IPS DF 19.7 (cell line): ENCODE results near the gene KRT27.
"Not testable (repeated sequence)": the region's sequence is repeated elsewhere in the genome, so short reads cannot be mapped to it uniquely, and the experiment has no call there.

Experiments used
- DNase-seq: peaks from one replicate; pipeline ENCODE4 v3.0.0-alpha.2; 2013; ENCODE audit warnings: low read depth, low spot score

The KRT27 gene, protein sequence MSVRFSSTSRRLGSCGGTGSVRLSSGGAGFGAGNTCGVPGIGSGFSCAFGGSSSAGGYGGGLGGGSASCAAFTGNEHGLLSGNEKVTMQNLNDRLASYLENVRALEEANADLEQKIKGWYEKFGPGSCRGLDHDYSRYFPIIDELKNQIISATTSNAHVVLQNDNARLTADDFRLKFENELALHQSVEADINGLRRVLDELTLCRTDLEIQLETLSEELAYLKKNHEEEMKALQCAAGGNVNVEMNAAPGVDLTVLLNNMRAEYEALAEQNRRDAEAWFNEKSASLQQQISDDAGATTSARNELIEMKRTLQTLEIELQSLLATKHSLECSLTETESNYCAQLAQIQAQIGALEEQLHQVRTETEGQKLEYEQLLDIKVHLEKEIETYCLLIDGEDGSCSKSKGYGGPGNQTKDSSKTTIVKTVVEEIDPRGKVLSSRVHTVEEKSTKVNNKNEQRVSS

DNA sequence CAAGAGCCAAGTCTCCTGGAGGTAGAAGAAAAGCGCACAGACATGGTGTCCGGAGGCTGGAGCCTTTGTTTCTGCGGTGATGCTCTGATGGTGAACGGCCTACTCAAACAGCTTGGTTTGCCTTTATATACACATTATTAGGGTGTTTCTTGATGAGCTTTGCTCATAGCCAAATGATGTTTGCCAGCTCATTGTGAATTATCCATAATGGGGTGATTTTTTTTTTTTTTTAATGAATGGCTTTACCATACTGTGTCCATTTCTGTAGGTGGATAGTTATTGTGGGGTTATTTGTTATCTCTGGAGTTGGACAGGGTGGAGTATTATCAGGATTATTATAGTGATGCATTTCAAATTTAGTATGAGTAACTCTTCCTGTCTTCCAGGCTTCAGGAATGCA, at the start of gene KRT27:
TSS of gene KRT27 (minus strand) at position 101 of the 400 bp plus-strand sequence. CDS start at position 44, 57 bp downstream.
- no peak for DNase-seq

DNA sequence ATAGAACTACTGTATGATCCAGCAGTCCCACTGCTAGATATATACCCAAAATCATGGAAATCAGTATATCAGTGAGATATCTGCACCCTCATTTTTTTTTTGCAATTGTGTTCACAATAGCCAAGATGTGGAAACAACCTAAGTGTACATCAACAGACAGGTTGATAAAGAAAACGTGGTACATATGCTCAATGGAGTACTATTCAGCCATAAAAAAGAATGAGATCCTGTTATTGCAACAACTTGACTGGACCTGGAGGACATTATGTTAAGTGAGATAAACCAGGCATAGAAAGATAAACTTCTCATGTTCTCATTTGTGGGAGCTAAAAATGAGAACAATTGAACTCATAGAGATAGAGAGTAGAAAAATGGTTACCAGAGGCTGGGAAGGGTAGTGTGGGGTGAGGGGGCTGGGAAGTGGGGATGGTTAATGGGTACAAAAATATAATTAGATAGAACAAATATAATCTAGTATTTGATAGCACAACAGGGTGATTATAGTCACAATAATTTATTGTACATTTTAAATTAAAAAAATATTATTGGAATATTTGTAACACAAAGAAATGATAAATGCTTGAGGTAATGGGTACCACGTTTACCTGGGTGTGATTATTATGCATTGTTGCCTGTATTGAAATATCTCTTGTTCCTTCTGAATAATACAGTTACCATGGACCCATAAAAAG, 47.9 kb upstream of the KRT27 start:
- no peak for DNase-seq

DNA sequence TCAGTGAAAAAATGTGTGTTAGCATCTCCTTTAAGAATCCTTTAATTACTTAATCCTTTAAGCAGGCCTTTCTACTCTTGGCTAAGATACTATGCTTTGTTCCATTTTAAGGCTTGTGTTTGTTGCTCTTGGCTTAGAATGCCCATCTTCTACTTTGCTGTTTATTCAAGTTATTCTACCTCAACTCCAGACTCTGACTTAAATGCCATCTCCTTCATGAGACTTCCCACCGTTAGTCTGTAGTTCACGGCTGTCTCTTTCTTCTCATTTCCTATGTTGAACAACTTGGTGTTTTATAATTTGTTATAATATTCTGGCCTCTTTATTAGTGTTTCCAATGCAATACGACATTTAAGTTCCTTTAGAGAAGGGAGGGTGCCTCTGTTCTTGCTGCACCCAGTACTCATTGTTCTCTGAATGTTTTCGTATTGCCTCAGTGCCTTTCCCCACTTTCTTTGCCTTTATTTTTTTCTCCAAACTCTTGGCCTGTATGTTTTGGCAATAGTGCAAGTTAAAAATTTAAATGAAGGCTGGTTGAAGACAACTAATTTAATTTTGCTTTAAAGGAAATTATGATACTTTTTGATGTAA, 46.2 kb upstream of the KRT27 start:
- DNase-seq, result no peak

DNA sequence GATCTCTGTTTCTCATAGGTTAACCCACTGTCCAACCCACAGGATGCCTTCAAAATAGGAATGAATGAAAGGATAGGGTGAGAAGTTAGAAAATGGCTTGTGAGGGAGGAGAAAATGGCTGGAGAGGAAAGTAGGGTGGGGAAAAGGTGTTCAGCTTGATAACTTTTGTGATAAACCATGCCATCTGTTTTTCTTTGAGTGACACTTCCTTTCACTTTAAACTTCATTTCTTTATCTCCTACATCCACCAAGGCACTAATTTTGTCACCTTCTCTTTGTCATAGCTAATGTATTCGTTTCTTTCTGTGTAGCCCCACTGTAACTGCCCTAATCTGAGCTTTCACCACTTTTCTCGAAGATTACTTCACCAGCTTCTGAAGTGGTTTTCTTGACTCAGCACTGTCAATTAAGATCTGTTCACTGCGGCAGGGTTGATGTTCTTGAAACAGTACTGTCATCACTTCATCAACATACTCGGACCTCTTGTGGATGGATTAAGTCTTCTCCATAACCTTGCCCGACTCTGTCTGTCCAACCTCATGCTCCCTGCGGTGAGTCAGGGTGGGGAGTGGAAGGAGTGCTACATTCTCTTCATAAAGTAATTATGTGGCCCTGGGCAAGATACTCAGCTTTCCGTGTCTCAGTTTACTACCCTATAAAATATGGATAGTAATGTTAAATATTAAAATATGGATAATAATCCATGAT, 45.5 kb upstream of the KRT27 start:
- DNase-seq, result no peak

DNA sequence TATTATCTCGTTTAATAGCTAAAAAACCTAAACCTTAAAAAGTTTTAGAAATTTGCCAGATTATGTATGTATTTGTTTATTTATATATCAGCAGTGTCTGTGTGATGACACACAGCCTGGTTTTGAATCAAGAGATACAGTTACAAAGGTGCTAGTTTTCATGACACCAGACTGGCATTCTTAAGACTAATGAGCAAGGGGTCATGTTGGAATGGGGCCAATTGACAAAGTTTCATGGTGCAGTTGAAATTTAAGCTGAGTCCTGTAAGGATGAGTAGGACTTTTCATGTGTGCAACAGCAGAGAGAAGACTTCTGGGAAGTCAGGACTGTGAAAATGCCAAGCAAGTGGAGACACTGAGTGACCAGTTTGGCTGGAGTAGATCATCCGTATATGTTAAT, 43.2 kb upstream of the KRT27 start:
- DNase-seq, result no peak

DNA sequence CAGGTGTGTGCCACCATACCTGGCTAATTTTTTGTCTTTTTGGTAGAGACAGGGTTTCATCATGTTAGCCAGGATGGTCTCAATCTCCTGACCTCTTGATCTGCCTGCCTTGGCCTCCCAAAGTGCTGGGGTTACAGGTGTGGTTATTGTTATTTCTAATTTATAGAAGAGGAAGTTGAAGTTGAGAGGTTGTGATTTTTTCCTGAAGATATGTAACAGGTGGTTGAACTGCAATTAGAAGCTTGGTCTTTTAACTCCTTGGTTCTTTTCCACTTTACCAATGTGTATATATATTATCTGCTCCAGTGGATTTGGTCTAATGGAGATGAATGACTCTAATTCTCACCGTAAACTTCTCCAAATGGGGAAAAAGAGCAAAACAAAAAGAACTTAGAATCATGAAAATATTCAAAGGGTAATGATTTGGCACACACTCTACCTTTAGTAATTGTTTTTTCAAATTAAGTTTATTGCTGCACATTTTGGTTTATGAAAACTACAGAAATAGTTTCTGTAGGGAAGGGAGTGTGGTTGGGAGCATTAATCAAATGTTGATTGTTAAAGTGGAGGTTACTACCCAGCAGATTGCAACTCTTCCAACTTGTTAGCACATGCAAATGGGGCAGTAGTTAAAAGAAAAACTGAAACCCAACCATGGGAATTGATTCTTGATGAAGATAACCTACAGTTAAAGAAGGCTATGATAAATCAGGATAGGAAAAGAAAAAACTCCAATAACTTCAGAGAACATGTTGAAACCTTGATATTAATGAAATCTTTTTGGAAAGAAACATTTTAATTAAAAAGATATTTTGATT, 41.9 kb upstream of the KRT27 start:
- no peak for DNase-seq

DNA sequence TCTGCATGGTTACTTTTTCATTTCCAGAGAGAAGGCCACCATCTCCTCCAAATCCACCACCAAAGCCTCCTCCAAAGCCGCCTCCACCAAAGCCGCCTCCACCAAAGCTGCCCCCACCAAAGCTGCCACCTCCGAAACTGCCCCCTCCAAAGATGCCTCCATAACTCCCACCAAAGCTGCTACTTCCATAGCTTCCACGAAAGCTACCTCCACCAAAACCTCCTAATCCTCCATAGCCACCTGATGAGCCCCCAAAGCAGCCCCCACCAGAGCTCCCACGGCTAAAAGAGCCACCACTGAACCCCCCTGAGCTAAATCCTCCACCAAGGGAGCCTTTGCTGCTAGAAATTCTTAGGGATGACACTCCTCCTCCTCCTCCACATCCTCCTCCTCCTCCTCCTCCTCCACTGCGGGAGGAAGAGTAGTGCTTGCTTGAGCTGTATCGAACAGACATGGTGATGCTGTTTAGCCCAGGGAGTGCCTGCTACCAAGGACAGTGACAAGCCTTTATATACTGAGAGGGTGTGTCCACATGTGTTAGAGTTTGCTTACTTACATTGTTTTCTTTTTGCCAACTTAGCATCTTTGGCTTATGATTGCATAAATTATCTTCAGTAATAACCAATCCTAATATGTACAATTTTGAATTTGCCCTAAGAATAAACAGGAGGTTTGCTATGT, 39.9 kb upstream of the KRT27 start, which contains the start of gene KRT10:
TSS of gene KRT10 (minus strand) at position 483 of the 681 bp plus-strand sequence. CDS start at position 454, 29 bp downstream.
- no peak for DNase-seq

DNA sequence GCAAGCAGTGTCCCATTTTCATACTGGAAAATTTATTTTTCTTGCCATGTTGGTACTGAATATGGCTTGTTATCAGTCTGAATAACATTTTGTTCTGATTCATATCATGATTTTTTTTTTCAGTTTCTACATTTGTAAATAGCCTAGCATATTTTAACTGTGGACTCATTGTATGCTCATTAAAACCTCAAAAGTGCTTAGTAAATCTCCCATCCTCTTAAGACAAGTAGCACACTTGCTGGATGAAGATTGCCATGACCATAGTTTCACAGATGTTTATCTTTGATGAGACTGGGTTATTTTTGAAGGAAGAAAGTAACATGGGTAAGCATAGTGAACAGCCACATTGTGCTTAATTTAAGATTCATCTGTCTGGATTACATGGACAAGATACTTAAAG, 39.2 kb upstream of the KRT27 start:
- DNase-seq, result no peak

DNA sequence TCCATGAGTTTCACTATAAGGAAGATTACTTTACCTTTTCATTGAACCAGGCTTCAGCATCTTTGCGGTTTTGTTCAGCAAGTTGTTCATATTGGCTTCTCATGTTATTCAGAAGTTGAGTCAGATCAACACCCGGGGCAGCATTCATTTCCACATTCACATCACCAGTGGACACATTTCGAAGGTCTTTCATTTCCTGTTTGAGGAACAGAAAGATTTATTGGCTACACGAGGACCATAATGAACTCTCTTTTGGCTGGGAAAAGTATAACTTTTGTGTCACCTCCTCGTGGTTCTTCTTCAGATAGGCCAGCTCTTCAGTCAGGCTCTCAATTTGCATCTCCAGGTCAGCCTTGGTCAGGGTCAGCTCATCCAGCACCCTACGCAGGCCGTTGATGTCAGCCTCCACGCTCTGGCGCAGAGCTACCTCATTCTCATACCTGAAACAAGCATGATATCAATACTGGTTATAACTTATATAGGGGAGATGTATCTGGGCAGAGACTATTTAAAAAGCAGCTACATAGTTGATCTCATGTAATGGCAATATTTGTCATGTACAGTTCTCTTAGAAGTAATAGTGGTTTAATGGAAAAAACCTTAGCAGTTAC, 38.0 kb upstream of the KRT27 start:
- DNase-seq, result no peak

DNA sequence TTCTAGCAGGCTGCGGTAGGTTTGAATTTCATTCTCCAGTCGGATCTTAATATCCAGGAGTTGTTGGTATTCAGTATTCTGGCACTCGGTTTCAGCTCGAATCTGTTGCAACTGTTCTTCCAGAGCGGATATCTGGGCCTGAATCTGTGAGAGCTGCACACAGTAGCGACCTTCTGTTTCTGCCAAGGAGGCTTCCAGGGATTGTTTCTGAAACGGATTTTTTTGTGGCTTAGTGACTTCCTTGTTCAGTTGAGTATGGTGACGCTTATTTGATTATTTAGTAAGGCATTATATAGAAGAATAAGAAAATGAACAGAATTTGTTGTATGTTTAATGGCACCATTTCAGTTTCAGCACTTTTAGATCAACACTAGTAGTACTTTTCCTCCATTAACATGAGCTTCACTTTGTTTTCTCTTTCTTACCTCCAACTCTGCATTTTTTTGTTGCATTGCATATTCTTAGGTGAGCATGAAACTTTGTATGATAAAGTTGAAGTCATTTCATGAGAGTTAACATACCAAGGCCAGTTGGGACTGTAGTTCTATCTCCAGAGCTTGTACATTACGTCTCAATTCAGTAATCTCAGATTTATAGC, 37.3 kb upstream of the KRT27 start:
- no peak for DNase-seq

DNA sequence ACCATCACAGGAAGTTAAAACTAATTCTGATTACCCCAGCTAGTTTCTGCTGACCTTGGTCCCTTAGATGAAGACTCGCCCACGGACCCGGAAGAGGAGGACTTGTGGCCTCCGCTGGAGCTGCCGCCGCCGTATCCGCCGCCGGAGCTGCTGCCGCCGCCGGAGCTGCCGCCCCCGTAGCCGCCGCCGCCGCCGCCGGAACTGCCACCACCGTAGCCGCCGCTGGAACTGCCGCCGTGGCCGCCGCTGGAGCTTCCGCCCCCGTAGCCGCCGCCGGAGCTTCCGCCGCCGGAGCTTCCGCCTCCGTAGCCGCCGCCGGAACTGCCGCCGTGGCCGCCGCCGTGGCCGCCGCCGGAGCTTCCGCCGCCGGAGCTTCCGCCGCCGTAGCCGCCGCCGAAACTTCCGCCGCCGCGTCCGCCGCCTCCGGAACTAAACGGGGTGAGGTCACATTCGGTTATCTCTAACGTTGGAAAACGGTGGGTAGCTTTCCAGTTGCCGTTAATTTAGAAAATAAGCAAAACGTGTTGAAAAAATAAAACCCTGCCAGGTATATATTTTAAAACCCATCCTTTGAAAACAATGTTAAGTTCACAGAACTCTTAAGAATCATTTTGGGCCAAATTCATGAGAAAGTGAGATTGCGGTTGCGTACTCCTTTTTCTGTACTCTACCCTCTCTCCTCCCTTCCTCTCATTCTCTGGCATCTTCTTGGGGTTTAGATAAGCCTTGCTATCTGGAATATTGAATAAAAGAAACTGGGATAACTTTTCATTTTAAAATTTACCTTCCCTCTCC, 36.6 kb upstream of the KRT27 start:
- no peak for DNase-seq

DNA sequence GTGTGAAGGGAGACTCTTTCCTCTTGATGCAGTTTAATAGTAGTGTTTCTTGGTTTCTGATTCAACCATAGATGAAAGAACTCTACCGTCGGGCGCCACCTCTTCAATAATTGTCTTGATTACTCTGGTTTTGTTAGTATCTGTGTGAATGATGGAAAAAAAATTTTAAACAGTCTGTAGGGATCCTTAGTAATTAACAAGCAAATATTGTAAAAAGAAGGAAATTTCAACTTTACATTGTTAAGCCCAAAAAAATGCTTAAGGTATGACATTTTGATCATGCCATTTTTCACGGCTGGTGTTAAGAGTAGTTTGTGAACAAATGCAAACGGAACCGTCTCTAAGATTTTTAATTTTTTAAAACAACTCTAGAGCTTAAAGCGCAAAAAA, 36.0 kb upstream of the KRT27 start:
- DNase-seq, result no peak

DNA sequence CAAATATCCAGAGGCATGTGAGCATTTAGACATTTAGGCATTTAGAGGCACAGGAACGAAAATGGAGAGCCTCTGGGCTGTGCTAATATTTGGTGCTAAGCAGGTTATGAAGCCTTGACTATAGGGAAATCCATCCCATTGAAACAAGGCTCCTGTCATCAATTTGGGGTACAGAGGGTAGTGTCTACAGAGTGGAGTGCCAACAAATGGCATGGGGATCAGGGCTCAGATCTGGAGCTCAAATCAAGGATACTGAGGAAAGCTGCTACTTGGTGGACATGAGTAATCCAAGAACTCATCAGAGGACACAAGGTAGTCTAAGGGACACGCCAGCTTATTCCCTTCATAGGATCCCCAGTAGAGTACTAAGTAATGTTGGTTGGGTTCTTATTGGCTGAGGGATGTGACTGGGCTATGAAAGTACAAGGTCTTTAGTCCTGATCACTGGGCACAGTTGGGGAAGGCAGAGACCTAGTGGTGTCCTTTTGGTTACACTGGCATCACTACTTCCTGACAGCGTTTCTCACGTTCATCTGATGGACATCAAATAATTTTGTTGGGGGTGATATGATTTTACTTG, 34.8 kb upstream of the KRT27 start:
- no peak for DNase-seq

DNA sequence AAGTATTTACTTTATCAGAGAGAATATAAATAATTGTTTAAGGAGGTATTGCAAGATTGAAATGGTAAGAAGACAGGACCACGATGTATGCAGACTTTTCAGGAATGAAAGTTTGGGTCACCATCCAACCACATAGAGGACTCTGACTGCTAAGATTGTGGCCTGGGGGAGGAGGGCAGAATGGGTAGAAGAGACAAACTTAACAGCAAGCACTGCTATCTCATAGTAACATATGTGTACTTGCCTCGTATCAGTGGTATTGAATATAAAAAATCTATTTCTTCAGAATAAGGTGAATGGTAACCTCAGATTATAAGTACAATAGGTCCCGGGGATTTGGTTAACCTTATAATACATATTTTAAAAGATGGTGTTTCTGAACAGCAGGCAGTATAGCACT, 34.2 kb upstream of the KRT27 start:
- no peak for DNase-seq

DNA sequence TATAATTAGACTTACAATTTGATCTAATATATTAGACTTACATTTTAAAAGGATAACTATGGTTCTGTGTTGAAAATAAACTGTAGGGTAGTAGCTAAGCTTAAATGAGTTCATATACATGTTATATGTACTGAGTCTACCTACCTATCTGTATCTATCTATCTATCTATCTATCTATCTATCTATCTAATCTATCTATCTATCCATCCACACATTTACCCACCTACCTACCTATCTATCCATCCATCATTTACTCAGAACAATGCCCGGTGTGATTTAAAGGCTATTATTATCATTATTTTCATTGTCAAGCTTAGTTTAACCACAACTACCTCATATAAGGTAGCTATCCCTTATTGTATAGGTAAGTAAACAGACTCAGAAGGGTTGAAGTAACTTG, 33.0 kb upstream of the KRT27 start:
- DNase-seq, result no peak

DNA sequence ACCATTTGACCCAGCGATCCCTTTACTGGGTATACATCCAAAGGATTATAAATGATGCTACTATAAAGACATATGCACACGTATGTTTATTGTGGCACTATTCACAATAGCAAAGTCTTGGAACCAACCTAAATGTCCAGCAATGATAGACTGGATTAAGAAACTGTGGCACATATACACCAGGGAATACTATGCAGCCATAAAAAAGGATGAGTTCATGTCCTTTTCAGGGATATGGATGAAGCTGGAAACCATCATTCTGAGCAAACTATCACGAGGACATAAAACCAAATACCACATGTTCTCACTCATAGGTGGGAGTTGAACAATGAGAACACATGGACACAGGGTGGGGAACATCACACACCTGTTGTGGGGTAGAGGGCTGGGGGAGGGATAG, 32.3 kb upstream of the KRT27 start:
- DNase-seq, result not testable (repeated sequence)

DNA sequence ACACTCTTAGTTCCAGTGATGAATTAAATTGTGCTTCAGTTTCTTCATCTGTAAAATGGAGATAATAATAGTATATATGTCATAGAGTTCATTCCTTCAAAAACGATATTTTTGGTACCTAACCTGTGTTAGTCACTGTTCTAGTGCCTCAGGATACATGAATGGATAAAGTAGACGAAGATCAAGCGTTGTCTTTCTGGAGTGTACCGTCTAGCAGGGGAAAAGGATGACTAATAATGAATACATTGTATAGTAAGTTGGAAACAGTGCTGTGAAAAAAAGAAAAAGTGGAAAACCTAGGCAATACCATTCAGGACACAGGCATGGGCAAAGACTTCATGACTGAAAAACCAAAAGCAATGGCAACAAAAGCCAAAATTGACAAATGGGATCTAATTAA, 31.5 kb upstream of the KRT27 start:
- DNase-seq, result no peak

DNA sequence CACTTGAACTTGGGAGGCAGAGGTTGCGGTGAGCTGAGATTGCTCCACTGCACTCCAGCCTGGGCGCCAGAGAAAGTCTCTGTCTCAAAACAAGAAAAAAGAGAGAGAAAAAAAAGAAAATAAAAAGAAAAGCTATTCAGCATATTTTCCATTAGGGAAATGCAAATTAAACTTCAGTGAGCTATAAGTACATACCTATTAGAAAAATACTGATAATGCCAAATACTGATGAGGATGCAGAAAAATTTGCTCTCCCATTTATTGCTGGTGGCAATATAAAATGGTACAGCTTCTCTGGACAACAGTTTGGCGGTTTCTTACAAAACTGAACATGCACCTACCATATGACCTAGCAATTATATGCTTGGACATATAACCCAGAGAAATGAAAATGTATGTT, 30.3 kb upstream of the KRT27 start:
- no peak for DNase-seq

DNA sequence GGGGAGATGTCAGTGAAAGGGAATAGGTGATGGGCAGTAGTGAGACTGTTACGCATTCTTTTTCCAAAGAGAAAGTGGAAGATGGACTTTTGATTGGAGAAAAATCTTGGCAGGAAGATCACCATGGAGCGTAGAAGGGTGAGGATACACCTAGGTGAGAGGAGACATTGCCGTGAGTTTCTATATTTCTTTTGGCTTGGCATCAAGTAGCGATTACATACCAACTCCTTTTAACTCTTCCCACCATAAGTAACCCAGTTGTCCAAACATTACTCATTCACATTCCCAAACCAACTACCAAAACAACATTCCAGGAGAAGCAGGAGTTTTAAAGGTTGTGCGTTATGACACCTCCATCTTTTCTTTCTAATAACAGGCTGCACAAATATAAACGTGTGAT, 28.1 kb upstream of the KRT27 start:
- no peak for DNase-seq
